ENCODE results near the gene POLDIP3.

The POLDIP3 gene, protein sequence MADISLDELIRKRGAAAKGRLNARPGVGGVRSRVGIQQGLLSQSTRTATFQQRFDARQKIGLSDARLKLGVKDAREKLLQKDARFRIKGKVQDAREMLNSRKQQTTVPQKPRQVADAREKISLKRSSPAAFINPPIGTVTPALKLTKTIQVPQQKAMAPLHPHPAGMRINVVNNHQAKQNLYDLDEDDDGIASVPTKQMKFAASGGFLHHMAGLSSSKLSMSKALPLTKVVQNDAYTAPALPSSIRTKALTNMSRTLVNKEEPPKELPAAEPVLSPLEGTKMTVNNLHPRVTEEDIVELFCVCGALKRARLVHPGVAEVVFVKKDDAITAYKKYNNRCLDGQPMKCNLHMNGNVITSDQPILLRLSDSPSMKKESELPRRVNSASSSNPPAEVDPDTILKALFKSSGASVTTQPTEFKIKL

DNA sequence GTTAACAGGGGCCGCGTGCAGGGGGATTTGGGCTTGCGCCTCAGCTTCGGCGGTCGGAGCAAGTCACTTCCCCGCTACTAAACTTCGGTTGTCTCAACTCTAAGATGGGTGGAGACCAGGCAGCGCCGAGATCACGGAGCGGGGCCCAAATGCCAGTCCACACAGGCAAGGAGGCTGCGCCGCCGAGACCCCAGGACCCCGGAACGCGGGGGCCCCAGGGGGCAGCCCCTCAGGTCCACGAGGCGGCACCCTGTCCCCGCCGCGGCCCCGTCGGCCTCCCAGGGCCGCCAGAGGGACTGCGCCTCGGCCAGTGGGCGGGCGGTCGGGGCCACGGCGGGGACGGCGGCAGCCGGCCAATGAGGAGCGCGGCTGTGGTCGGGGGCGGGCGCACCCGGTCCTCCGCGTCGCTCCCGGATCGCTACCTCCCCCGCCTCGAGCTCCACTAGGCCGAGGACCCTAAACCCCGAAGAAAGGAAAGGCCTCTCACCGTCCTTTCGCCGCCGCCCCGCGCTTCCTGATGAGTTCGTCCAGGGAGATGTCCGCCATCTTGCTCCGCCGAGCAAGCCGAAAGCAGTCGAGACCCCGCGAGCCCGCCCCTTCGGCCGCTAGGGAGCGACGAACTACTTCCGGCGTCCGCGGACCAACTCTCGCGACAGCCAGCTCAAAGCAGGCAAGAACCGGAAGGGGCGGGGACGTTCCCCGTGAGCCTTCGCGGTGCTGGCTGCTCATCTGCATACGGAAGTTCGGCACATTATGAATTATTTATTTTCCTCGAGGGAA is at the start of gene POLDIP3:
POLDIP3 (minus strand) TSS at position 572 of the 780 bp plus-strand sequence; CDS start at position 546, 26 bp downstream.
- DNase-seq: peak; percentile 99

DNA sequence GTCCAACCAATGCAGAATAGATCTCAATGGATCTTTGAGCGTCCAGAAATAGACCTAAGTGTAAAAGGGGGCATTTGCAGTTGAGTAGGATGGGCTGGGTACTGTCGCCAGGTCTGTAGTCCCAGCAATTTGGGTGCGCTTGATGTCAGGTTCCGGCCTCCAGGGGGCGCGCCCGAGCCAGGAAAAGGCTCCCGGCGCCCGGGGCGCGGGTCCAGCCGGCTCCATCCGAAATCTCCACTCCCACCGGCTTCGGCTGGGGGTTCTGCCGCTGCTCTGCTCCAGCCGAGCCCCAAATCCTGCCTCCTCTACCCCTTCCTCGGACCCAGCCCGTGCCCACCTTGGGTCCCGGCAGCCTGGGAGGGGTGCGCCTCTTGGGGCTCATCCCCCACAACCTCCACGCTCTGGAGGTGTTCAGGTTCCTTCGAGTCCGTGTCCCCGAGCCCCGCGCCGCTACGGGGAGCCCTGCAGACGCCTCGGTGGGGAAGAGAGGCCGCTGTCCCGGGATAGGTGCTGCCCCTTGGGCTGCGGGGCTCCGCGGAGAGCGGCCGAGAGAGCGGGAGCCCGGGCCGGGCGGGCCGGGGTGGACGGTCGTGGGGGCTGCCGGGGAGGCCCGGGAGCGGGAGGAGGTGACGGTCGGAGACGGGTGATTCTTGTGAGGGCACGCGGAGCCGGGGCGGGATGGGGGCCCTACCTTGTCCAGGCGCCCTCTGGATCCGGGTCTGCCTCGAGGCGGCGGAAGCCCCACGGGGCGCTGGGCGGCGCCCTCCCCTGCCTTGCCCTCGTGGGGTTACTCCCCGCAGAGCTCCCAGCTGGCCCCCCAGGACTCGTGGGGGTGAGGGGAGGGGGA is 47.5 kb upstream of the POLDIP3 start:
- peak; percentile 83 for DNase-seq

DNA sequence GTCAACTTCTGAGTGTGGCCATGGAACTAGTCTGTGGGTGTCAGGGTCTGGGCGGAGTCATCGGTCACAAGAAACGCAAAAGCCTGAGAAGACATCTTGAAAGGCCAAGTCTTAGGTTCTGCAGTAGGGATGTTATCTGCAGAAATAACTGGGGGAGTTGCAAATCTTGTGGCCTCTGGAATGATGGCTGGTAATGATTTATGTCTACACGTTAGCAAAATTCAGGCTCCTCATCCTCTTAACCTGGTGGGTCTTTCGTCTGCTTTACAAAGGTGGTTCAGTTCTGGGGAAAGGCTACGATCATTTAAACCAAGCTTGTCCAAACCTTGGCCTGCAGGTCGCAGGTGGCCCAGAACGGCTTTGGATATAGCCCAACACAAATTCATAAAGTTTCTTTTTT is 41.9 kb upstream of the POLDIP3 start:
- DNase-seq: no peak

DNA sequence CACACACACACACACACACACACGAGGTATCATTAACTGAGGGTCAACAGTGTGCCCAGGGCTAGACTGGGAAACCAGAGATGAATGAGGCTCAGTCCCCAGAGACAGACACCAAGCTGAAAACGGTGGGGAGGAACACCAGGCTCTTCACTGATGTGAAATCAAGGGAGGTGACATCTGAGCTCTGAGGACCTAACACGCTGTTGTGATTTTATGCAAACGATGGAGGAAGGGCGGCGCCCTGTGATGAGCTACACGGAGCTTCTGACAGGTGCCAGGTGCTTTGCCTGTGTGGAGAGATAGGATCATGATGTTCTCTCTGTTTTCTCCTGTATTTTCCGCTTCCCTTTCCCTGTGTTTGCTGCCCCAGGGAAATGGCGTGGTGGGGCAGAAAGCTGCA is 41.0 kb upstream of the POLDIP3 start:
- no peak for DNase-seq

DNA sequence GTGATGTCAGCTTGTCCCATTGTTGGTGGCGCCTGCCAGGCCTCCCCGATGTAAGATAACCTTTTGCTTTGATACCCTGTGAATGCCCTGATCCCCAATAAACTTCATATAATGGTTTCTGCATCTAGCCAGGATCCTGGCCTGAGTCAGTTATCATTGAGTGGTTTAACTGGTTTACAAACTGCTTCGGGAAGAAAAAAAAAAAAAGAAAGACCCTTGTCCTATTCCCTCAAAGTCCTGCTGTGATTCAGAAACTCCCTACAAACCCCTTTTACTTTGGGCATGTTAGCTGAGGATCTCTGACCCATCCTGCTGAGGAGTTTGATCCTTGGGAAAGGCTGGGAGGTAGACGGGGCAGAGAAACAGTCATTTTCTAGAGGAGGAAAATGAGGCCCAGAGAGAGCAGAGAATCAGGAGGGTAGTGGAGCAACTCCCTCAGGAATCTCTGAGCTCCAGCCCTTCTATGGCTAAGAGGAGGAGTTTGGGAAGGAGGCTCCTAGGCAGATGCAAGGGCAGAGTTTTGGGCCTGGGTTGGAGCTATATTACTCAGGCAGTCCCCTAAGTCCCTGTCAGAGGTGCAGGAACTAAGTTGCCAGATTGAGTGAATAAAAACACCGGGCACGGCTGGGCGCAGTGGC is 39.9 kb upstream of the POLDIP3 start:
- DNase-seq: no peak

DNA sequence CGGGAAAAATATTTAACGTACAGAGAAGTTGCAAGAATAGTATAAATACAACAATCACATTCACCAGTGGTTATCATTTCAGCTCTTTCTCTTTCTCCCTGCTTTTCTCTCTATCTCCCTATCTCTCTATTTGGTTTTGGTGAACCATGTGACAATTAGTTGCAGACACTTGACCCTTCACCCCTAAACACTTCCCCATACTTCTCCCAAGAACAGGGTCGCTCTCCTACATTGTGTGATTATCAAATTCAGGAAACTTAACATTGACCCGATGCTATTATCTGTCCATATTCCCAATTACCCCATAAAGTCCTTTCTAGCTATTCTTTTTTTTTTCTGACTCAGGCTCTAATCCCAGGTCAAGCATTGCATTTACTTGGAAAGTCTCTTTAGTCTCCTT is 39.3 kb upstream of the POLDIP3 start:
- DNase-seq: no peak

DNA sequence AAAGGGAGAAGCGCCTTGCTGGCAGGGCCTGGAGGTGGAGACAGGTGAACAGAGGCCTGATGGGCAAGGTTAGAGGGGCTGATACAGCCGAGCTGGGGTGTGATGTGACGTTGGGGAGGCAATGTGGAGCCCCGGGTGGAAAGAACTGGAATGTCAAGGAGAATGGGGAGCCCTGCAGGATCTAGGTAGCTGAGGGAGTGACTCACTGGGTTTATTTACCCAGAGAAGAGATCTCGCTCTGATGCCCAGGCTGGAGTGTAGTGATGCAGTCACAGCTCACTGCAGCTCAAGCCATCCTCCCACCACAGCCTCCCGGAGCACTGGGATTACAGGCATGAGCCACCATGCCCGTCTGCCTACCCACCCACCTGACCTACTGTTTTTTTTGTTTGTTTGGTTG is 36.5 kb upstream of the POLDIP3 start:
- no peak for DNase-seq

DNA sequence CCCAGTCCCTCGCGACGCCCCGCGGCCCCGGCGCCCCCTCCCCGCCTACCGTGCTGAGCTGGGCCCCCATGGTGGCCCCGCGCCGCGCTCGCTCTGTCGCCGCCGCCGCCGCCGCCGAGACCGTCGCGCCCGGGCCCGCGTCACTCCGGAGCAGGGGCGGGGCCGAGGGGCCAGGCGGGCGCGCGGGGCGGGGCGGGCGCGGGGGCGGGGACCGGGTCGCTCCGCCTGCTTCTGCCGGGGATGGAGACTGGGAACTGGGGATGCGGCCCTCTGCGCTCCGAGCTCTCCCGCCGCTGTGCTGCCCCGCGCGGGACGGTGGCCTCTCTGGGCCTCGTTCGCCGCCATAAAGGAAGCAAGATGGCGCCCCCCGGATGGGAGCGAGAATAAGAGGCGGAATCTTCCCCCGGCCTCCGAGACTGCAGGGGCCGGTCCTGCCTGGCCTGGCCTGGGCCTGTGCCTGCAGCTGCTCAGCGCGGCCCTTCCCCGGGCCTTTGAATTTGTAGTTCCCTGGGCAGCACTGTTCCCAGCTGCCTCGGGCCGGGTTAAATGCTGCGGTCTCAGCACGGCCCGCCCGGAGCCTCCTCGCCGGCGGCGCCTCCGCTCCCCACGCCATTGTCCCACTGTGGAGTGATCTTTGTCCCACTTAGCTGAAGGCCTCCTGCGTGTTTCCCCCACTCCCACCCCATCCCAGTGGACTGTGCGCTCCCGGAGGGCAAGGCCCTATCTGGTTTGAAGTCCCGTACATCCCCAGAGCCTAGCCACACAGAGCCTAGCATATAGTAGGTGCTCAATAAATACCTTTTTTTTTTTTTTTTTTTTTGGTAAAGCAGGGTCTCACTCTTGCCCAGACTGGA is 34.8 kb upstream of the POLDIP3 start, which contains the start of gene CYB5R3:
CYB5R3 (minus strand) TSS at position 147 of the 854 bp plus-strand sequence; CDS start at position 70, 77 bp downstream.
- peak; percentile 78 for DNase-seq

DNA sequence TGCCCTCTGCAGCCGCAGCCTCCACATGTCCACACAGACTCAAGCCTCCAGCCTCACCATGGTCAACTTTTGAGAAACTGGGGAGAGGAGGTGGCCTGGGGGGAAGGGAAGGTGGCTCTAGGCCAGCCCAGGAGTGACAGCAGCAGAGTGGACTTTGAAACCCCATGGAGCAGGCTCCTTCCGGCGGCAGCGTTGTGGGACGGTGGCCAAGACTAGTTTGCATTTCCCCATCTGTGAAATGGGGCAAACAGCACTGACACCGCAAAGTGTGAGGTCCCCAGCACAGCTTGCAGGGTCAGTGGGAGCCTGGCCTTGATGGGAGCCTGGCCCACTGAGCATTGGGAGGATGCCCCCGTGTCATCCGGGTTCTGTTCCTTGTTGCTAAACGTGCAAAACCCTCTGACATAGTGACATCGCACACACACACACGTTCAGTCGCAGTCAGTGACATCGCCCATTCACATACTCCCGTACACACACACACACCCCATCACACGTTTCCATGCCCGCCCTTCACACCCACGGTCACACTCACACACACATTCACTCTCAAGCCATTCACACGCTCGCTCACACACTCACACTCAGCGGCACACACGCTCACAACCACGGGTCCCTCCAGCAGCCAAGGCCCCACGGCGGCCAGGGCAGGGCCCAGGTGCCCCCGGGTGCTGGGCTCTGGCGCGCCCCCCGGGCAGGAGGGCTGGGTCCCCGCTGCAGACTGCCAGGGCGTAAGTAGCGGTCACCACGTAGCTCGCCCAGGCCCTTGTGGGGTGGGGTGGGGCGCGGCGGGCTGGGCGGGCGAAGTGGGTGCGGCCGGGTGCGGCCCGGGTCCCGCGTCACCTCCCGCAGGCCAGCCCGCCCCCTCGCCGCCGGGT is 33.9 kb upstream of the POLDIP3 start:
- peak; percentile 44 for DNase-seq

DNA sequence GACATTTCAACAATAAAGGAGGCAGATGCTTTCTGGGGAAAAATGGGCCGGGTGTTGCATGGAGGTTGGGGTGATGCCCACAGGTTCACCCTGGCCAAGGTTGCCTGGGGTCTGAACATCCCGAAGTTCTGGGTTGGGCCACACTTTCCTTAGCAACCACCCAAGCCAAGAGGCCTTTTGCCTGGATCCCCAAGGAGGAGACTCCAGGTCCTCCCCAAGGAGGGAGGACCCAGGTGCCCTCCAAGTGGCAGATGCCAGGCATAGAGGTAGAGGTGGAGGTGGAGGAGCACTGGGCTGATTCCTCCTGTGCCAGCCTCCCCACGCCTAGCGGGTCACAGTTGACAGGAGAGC is 33.3 kb upstream of the POLDIP3 start:
- no peak for DNase-seq

DNA sequence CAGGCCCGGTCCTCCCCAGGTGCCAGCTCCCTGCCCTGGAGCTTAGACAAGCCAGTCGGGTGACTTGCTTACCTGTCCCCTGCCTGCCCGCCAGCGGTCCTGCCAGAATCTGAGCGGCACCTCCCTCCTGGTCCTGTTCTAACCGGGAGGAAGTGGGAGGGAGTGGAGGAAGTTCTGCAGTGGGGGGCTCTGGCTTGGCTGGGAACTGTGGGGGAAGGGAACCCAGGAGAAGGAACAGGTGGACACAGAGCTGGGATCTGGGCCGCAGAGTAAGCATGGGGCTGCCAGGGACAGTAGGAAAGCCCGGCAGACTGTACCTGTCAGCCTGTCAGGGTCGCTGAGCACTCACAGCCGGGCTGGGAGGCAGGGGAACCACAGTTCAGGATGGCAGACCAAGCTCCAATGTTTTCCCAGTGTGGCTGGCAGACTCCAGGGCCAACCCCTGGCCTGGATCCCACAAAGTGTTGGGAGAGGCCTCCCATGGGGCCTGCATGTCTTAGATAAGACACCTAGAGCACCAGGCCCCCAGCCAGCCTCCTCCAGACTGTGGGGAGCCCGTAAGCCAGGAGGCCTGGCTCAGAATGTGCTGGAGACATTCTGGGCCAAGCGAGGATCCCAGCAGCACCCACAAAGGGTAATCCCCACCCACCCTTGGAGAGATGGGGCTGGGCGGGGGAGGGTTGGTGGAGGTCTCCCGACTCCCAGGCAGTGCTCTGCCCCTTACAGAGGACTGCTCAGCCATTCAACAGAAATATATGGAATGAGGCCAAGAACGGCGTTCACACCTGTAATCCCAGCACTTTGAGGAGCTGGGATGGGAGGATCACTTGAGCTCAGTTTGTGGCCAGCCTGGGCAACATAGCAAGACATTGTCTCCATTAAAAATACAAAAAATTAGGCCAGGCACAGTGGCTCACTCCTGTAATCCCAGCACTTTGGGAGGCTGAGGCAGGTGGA is 32.2 kb upstream of the POLDIP3 start:
- no peak for DNase-seq

DNA sequence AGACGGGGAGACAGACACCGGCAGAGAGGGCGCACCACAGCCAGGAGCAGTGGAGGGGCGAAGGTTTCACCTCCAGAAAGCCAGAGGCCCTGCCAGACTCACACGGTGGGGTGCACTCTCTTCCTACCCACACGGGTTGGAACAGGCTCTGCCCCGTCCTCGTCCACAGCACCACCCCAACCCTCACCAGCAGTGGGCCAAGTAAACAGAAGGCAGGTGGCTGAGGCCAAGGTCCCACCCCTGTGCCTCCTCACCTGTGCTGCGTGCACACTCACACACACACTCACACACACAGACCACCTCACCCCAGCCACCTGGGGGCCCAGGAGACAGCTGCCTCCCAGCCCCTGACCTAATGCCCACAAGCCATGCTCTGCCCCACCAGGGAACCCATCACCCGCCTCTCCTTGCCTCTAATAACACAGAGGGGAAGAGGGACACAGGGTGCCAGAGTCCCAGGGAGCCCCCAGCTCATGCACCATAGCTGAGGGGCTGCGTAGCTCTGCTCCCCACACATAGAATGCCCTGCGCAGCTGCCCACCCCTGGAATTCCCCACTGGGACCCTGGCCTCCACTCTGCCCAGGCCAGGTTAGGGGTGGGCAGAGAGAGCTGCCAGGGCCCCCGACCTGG is 31.4 kb upstream of the POLDIP3 start:
- DNase-seq: no peak

DNA sequence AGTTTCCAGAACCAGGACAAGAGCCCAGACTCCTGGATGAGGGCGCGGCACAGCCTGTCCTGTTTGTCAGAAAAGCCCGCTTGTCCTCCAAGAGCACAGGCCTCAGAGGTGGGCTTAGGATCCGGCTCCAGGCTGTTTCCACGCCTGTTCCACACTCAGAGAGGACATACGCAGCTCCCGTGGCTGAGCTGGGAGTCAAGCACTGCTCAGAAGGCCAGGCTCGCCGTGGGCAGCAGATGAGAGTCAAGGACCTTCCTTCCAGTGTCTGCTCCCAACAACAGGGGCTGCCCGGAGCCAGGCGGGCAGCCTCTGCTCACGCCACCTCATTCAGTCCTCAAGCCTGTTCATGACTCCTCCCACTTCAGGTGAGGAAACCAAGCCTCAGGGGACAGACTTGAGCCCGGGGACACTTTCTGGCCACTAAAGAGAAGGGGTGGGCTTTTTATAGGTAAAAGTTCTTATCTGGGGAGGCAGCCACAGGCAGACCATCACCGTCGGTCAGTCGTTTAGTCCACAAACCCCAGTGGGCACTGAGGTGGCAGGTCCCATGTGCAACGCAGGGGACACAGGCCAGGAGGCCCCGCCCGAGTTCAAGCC is 30.8 kb upstream of the POLDIP3 start:
- DNase-seq: no peak

DNA sequence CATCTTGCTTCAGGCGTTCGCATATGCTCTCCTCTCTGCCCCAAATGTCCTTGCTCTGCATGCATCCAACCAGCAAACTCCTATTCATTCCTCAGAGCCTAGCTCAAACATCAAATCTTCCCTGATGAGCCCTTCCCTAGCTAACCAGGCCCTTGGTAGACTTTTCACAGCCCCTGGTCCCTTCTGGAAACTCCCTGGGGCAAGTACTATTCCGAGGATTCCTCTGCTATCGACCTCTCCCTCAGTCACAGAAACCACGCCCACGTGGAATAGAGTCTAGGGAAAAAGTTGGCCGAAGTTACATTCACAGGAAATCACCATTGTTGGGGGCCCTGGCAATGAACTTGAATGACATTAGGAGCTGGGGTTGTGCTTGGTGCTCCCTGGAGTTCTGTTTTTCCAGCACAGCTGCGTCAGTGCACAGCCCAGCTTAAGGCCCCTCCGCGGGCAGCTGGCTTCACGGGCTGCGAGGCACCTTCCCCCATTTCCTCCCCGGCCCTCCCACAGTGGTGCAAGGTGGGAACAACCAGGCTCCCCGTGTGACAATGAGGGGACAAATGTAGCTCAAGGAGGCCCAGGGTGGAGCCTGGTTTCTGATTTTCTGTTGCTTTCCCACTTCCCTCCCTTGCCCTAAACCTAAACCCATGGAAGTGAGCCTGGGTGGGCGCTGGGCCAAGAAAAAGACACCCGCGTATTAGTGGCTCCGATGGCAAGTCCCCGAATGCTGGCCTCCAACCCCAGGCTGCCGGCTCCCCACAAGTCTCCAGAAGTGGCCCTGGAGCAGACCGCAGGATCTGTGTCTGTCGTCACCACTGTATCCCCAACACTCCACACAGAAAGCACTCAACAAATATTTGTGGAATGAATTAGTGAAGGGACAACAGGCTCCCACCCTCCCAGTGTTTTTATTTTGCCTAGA is 30.0 kb upstream of the POLDIP3 start:
- no peak for DNase-seq

DNA sequence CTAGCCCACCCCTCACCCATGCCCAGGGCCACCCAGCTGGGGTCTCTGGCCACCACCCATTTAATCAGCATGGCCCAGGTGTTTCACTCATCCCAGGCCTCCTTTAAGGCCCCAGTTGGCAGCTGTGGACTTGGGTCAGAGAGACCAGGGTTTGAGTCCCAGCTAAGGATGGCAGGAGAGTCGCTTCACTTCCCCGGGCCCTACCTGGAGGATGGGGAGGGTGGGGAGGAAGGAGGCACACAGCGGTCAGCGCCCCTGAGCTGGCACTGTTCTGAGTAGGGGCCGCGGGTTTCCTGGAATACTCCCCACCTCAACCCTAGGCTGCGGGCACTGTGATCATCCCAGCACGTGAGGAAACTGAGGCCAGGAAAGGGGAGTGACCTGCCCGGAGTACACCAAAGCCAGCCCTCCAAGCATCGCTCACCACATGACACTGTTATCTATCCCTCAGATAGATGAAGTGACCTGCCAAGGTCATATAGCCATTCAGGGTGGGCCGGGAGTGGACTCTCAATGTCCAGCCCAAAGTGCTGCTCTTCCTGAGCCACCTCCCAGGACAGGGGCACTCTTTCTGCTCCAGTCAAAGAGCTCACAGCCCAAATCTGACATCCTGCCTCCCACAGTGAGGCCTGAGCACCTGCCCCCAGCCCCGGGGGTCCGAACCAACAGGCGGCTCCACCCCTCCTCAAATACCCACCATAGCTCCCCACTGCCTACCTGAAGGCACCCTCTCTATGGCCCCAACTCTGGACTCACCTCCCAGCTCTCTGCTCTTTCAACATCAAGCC is 29.1 kb upstream of the POLDIP3 start:
- DNase-seq: no peak
